IMR-90 (cell line): ENCODE measurements around the gene AK3.

Source experiments
- BHLHE40 ChIP-seq: fragments of 150-350 bp; IDR thresholded peaks from 2 replicates; pipeline ENCODE4 v1.6.1; 2016; ENCODE audit warnings: mild to moderate bottlenecking, low read depth, low read length
- CEBPB ChIP-seq: IDR thresholded peaks from 2 replicates; pipeline ENCODE4 v1.6.1; 2012; ENCODE audit warnings: low read depth, low read length, improper control_type of control experiment
- CTCF ChIP-seq: conservative IDR thresholded peaks from 2 replicates; pipeline ENCODE4 v1.5.1; 2012; ENCODE audit warnings: mild to moderate bottlenecking, low read depth, low read length, improper control_type of control experiment
- ELK1 ChIP-seq: fragments of 150-350 bp; IDR thresholded peaks from 2 replicates; pipeline ENCODE4 v1.6.1; 2016; ENCODE audit warnings: low read depth, mild to moderate bottlenecking, low read length, moderate library complexity, borderline replicate concordance
- FOS ChIP-seq: fragments of 150-350 bp; IDR thresholded peaks from 2 replicates; pipeline ENCODE4 v1.6.1; 2016; ENCODE audit warnings: low read depth, low read length
- MAFK ChIP-seq: IDR thresholded peaks from 2 replicates; pipeline ENCODE4 v1.6.1; 2012; ENCODE audit warnings: low read depth, low read length, improper control_type of control experiment
- MAZ ChIP-seq: IDR thresholded peaks from 2 replicates; pipeline ENCODE4 v1.6.1; 2012; ENCODE audit warnings: low read depth, mild to moderate bottlenecking, low read length, improper control_type of control experiment, moderate library complexity, borderline replicate concordance
- POLR2A ChIP-seq: IDR thresholded peaks from 2 replicates; pipeline ENCODE4 v1.6.1; 2012; ENCODE audit warnings: mild to moderate bottlenecking, low read depth, low read length
- RAD21 ChIP-seq: IDR thresholded peaks from 2 replicates; pipeline ENCODE4 v1.6.1; 2012; ENCODE audit warnings: low read length, improper control_type of control experiment
- RCOR1 ChIP-seq: IDR thresholded peaks from 2 replicates; pipeline ENCODE4 v1.6.1; 2012; ENCODE audit warnings: mild to moderate bottlenecking, low read length, improper control_type of control experiment; ENCODE audit not compliant: insufficient replicate concordance
- RFX5 ChIP-seq: IDR thresholded peaks from 2 replicates; pipeline ENCODE4 v1.8.0; 2012; ENCODE audit warnings: low read depth, mild to moderate bottlenecking, low read length, moderate library complexity
- SMC3 ChIP-seq: fragments of 150-350 bp; IDR thresholded peaks from 2 replicates; pipeline ENCODE4 v1.6.1; 2016; ENCODE audit warnings: low read depth, mild to moderate bottlenecking, antibody characterized with exemption, low read length, moderate library complexity
- USF2 ChIP-seq: fragments of 150-350 bp; IDR thresholded peaks from 2 replicates; pipeline ENCODE4 v1.6.1; 2017; ENCODE audit warnings: mild to moderate bottlenecking, antibody characterized with exemption, low read length, low read depth

- TF ChIP-seq CTCF (no peak), CEBPB (no peak), BHLHE40 (no peak), POLR2A (no peak), MAZ (no peak), ELK1 (no peak), USF2 (no peak), RFX5 (no peak), MAFK (no peak), FOS (no peak), RAD21 (no peak), RCOR1 (no peak), SMC3 (no peak)
Observed at GRCh38 chr9:4677392-4677791, 63.6 kb downstream of the AK3 start.
